HFF-Myc (cell line): ENCODE data around the gene BRINP3.

Experiments
- DNase-seq: peaks from one replicate; pipeline ENCODE4 v3.0.0-alpha.2; 2011; ENCODE audit warnings: low read depth; ENCODE audit errors: extremely low read depth
- H3K4me3 ChIP-seq: replicated peaks from 2 replicates; pipeline ENCODE4 v1.5.1; 2011; ENCODE audit warnings: low read depth, mild to moderate bottlenecking, control low read depth, low read length
- TF ChIP-seq, protein P1 (sequence below): IDR thresholded peaks from 2 replicates; pipeline ENCODE4 v1.5.1; 2012; ENCODE audit warnings: mild to moderate bottlenecking, low read depth, low read length, control low read depth; ENCODE audit errors: missing control alignments

BRINP3 gene

GRCh38 chr1:190177555-190177954 is 300.1 kb downstream of the BRINP3 start:
- TF ChIP-seq, protein P1, sequence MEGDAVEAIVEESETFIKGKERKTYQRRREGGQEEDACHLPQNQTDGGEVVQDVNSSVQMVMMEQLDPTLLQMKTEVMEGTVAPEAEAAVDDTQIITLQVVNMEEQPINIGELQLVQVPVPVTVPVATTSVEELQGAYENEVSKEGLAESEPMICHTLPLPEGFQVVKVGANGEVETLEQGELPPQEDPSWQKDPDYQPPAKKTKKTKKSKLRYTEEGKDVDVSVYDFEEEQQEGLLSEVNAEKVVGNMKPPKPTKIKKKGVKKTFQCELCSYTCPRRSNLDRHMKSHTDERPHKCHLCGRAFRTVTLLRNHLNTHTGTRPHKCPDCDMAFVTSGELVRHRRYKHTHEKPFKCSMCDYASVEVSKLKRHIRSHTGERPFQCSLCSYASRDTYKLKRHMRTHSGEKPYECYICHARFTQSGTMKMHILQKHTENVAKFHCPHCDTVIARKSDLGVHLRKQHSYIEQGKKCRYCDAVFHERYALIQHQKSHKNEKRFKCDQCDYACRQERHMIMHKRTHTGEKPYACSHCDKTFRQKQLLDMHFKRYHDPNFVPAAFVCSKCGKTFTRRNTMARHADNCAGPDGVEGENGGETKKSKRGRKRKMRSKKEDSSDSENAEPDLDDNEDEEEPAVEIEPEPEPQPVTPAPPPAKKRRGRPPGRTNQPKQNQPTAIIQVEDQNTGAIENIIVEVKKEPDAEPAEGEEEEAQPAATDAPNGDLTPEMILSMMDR: no peak
- no peak for DNase-seq

GRCh38 chr1:190176776-190177175 is 300.9 kb downstream of the BRINP3 start:
- TF ChIP-seq, protein P1: no peak
- DNase-seq: no peak
- H3K4me3 ChIP-seq: no peak overlapping the region

More at GRCh38 chr1:190177555-190177954, 300.1 kb downstream of the BRINP3 start:
- H3K4me3 ChIP-seq: no peak overlapping the region

GRCh38 chr1:190175320-190175719 is 302.3 kb downstream of the BRINP3 start:
- TF ChIP-seq, protein P1: no peak
- no peak overlapping the region for H3K4me3 ChIP-seq
- no peak for DNase-seq

GRCh38 chr1:190172651-190173430 is 304.8 kb downstream of the BRINP3 start:
- H3K4me3 ChIP-seq: no peak overlapping the region
- TF ChIP-seq, protein P1: no peak
- DNase-seq: no peak

DNA sequence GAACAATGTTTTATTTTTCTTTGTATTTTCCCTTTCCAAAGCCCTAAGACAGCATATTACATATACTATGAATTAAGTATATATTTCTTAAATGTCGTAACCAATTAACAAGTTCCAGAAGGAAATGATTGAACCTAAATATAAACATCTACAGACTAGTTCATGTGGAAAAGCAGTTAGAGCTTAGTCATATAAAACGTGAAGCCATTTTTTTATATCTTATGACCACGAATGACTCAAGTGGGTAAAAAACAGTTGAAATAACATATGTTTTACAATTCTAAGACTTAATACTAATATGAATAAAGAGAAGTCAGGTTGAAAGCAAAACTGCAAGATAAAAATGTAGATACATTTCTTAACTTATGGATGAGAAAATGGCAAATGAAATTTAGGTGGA is 307.3 kb downstream of the BRINP3 start:
- DNase-seq: no peak
- TF ChIP-seq, protein P1: no peak
- H3K4me3 ChIP-seq: no peak overlapping the region

DNA sequence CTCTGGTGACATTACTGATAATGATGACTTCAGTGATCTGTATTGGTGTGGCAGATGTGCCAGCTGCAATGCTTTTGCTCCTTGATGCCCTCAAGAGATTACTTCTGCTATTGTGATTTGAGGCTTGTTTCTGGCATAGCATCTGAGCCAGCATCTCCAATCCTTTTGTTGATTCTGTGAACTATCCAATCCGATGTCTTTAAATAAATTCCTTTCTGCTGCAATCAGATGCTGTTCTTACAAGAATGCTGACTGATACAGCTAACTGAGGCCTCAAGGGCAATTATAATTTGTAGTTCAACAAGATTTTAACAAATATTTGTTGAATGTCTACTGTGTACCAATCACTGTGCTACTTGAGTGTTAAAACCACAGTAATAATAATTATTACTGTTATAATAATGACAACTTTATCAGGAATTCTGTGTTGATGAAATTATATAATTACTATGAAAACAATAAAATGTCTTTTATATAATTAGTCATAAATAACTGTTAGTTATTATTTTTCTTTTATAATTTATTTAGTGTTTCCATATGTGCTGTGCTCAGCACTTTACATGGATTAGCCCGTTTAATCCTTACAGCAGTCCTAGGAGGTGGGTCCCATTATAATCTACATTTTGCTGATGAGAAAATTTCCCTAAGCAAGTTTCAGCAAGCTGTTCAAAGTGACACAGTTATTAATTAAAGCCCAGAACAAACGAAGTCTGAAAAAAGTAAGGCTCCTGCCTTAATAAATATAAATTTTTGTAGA is 308.2 kb downstream of the BRINP3 start:
- no peak for DNase-seq
- TF ChIP-seq, protein P1: no peak
- no peak overlapping the region for H3K4me3 ChIP-seq
